GM21529 (cell line): ENCODE measurements around the gene SYCP2.
"Not testable (repeated sequence)": the region's sequence is repeated elsewhere in the genome, so short reads cannot be mapped to it uniquely, and the experiment has no call there.

Experiments
- ATAC-seq: cut with Tn5 transposase; IDR thresholded peaks from one replicate; pipeline ENCODE4 v1.9.1; 2021; ENCODE audit not compliant: unreplicated experiment

The SYCP2 gene

DNA sequence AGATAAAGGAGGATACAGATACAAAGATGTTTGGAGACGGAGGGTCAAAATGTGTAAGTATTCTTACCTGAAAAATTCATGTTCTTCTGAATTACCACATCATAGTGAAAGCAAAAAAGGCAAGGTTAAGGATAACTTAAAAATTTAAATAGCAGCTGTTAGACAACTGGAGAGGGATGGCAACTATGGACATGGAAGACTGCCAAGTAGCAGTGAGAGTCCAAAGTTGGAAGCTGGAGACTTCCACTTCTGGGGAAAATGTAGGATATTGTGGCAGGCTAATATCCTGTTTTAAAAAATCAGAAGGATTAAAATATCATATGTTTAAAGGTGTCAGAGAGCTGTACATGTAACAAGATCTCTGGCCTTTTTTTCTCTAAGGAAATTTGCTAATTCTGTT, 29.8 kb downstream of the SYCP2 start:
- no peak for ATAC-seq

DNA sequence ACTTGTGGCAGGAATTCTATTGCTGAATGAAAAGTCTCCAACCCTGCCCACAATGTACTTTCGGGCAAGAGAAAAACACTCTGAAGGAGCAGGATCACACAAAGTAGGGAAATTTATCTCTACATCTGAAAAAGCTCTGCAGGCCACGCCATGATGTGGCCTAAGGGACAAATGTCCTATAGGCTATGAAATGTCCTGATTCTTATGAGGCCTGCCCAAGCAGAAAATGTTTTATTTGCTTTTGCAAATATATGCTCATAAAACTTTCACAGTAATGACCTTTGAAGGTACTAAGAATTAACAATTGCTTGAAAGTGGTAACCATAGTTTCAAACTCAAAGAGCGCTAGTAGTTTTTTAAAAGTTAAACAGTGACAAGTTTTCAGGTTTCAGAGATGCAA, 31.0 kb downstream of the SYCP2 start:
- no peak for ATAC-seq

DNA sequence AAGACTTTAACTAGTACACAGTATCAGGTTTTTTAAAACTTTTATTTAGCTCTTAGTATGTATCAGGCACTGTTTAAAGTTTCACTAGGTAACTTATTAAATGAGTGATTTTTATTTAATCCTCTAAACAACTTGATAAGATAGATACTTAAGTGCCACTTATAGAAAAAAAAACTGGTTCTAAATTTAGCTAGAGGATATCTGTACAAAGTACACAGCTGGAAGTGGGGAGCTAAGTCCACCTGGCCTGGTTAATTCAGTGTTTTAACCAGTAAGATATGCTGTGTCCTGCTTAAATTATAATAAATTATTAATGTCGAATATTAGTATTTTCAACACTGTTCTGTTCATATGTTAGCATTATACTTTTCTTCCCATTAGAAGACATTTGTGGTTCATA, 37.5 kb downstream of the SYCP2 start:
- ATAC-seq: no peak

DNA sequence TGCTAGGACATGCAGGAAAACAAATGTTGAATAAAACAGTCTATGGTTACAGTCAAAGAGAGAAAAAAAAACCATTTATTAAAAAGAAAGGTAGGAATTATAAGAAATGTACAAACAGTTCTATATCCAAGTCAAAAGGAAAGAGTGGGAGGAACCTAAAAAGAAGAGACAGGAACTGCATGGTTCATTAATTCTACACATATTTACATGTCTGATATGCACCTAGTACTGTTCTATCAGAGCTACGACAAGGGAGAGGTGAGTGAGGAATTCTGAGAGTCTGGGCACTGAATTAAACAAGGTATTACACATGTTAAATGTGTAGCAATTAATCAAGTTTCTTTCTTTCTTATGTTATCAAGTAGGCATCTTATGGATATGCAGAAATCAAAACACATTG, 41.9 kb downstream of the SYCP2 start:
- no peak for ATAC-seq

DNA sequence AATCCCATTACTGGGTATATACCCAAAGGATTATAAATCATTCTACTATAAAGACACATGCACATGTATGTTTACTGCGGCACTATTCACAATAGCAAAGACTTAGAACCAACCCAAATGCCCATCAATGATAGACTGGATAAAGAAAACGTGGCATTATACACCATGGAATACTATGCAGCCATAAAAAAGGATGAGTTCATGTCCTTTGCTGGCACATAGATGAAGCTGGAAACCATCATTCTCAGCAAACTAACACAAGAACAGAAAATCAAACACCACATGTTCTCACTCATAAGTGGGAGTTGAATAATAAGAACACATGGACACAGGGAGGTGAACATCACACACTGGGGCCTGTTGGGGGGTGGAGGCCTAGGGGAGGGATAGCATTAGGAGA, 43.4 kb downstream of the SYCP2 start:
- not testable (repeated sequence) for ATAC-seq

DNA sequence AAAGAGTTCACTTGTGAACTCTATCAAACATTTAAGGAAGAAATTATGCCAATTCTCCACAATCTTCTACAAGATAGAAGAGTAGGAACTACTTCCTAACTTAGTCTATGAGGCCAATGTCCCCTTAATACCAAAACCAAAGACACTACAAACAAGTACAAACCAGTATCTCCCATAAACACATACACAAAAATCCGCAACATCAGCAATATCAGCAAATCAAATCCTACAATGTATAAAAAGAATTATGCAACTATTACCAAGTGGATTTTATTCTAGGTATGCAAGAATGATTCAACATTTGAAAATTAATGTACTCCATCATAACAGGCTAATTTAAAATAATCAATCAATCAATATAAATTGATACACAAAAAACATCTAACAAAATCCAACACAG, 45.4 kb downstream of the SYCP2 start:
- ATAC-seq: no peak

DNA sequence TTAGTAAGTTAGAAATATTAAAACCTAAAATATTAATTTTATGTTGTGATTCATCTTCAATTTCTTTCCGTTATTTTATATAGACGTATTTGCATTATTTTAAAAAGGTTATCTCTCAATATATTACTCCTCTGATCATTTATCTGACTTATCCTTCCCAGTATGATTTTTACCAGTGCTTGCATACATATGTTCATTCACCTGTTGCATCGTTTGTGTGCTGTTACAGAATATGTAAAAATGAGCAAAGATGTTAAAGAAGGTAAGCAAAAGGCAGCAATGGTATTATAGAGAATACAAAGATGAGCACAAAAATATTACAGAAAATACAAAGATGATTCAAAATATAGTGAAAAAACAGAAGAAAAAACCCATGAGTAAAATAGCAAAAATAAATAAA, 48.9 kb downstream of the SYCP2 start:
- ATAC-seq: no peak

DNA sequence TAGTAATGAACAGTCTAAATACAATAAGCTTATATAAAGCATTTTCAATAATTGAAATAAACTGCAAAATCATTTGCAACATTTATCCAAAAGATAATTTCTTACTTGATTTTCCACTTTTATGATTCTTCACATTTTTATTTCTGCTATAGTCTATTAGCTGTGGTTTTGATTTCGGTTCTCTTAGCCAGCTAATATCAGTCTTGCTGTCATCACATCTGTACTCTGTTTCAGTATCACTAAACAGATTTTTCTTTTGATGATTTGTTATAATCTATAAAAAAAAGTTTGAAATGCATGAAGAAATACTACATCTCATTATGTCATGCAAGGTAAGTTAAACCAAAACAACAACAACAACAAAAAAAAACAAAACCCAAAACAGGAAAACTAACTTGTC, 53.2 kb downstream of the SYCP2 start:
- ATAC-seq: no peak

DNA sequence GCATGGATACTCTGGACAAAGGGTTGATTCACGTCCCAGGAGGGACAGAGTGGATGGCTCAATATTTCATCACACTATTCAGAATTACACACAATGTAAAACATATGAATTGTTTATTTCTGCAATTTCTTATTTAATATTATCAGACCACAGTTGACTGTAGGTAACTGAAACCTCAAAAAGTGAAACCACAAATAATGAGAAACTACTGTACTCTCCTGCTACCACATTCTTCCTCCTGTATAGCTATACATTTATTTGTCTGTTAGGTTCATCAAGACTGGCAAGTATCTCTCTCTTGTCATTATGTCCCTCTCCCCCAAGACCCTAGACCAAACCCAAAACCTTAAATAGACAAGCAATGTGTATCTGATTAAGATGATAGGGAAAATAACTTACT, 60.0 kb downstream of the SYCP2 start:
- no peak for ATAC-seq

DNA sequence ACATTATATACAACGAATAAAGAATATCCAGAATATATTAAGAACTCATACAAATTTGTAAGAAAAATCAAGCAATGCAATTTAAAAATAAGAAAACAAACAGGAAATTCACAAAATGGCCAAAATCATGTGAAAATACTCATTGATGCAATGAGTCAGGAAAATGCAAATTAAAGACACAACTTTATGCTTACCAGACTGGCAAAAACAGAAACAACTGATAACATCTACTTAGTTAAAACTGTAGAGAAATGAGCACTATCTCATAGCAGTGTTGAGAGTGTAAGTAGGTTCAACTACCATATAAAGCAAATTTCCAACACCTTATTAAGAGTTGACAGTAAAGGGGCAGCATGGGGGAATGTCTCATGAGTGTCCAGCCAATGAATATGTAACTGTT, 62.3 kb downstream of the SYCP2 start:
- ATAC-seq: no peak

DNA sequence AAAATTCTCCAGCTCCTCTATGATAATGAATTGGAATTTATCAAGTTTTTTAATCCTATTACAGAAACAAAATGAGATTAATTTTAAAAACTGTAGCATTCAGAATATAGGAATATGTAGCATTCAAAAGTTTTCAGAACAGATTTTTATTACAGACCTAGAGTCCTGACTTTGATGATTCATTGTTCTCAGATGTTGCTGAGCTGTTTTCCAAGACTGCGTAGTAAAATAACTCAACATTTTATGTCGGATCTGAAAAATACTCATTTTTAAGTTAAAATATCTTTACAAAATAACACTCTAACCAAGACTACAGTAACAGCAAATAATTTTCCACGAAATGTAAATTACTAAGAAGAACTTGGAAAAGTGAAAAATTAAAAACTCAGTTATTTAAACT, 67.1 kb downstream of the SYCP2 start:
- no peak for ATAC-seq

DNA sequence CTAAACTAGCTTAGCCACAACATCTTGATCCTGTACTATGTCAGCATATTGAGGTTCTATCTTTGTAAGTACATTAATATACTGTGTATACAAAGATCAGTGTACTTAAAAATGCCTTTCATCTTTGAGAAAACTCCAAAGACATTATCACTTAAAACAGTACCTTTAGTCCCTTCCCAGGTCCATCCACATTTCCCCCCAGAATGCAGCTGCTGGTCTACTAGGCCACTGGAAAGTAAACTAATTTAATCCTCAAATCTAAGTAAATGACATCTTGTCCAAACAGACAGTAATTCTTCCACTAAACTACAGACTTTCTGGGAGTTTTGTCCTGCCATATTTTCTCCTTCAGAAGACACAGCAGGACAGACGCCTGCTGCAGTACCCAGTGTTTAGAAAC, 68.7 kb downstream of the SYCP2 start:
- no peak for ATAC-seq

DNA sequence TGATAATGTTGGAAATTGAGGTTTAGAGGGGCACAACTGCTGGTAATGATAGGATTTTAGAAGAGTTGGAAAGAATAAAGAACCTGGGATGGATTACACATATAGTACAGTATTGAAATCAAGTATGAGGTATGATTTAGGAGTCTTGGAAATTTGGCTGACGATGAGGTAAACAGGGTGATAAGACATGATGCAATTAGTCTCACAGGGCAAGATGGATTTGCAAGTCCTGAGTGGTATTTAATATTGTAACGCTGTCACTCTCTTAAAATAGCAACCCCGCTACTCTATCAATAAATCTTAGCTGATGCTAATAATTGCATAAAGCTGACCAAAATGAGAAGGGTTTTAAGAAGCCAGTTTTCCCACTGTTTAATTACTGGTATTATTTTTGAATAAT, 70.4 kb downstream of the SYCP2 start:
- no peak for ATAC-seq

DNA sequence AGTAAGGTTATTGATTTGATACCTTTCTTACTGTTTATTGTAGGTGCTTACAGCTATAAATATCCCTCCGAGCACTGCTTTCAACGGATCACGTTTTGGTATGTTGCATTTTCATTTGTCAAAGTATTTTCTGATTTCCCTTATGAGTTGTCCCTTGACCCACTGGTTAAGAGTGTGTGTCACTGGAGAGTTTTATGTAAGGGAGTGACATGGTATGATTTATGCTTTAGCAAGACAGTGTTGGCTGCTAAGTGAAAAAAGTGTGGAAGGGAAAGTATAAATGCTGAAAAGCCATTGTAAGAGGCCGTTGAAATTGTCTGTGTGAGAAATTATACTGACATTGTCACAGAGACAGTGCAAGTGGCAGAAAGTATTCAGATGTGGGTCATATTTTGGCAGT, 72.0 kb downstream of the SYCP2 start:
- no peak for ATAC-seq

DNA sequence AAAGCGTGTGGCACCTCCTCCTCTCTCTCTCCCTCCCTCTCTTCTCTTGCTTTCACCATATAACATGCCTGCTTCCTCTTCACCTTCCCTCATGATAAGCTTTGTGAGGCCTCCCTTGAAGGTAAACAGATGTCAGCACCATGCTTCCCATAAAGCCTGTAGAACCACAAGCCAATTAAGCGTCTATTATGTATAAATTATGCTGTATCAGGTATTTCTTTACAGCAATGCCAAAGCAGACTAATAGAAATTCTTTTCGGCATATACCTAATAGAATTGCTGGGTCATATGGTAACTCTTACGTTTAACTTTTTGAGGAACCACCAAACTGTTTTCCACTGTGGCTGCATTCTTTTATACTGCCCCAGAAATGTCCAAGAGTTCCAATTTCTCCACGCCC, 75.0 kb downstream of the SYCP2 start:
- no peak for ATAC-seq

DNA sequence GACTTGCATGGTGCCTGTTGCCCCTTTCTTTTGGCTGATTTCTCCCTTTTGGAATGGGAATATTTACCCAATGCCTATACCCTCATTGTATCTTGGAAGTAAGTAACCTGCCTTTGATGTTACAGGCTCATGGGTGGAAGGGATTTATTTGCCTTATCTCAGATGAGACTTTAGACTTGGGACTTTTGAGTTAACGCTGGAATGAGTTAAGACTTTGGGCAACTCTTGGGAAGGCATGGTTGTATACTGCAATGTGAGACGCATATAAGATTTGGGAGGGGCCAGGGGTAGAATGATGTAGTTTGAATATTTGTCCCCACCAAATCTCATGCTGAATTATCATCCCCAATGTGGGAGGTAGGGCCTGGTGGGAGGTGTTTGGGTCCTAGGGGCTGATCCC, 75.5 kb downstream of the SYCP2 start:
- ATAC-seq: no peak

DNA sequence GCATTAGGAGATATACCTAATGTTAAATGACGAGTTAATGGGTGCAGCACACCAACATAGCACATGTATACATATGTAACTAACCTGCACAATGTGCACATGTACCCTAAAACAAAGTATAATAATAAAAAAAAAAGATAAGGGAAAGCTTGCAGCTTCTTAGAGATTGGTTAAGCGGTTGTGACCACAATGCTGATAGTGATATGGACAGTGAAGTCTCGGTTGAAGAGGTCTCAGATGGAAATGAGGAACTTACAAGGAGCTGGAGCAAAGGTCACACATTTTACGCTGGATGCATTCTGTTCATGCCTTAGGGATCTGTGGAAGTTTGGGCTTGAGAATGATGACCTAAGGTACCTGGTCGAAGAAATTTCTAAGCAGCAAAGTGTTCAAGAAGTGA, 76.5 kb downstream of the SYCP2 start:
- not testable (repeated sequence) for ATAC-seq

DNA sequence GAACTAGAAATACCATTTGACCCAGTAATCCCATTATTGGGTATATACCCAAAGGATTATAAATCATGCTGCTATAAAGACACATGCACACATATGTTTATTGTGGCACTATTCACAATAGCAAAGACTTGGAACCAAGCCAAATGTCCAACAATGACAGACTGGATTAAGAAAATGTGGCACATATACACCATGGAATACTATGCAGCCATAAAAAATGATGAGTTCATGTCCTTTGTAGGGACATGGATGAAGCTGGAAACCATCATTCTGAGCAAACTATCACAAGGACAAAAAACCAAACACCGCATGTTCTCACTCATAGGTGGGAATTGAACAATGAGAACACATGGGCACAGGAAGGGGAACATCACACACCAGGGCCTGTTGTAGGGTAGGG, 76.9 kb downstream of the SYCP2 start:
- ATAC-seq: not testable (repeated sequence)

DNA sequence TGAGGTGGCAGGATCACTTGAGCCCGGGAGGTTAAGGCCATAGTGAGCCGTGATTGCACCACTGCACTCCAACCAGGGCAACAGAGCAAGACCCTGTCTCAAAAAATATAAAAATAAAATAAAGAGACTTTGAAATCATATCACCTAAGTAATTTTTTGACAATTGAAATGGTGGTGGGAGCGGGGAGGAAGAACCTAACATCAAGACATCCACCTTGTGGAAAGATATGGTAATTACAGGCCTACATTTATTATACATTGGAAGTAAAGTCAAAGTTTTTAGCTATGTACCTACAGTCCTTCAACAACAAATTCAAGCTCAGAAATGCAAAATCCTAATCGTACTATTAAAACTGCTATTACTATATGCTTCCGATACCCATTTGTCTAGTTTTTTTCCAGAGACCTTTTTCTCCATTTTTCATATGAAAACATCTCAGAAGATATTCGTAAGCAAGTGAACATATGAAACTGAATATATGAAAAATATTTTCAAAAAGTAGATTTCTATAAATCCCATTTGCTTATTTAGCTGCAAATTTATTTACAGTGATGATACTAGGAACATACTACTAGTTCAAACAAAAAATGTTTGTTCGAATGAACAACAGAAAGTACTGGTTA, 83.3 kb downstream of the SYCP2 start:
- ATAC-seq: no peak

DNA sequence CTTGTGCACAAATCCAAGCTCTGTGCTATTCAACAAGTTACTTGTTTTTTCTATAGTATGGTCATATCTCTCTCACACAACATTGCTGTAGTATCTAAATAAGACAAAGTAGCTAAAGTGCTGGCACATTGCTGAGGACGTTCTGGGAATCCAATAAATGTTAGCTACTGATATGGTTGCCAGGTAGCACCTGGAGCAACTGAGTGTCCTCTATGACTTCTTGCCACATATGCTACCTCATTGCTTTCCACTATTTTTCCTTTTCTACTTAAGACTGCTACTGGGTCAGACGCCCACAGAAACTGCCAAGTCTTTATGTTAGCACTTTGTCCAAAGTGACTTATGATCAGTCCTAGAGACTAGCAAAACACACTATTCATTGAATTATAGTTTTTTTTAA, 85.3 kb downstream of the SYCP2 start:
- no peak for ATAC-seq

DNA sequence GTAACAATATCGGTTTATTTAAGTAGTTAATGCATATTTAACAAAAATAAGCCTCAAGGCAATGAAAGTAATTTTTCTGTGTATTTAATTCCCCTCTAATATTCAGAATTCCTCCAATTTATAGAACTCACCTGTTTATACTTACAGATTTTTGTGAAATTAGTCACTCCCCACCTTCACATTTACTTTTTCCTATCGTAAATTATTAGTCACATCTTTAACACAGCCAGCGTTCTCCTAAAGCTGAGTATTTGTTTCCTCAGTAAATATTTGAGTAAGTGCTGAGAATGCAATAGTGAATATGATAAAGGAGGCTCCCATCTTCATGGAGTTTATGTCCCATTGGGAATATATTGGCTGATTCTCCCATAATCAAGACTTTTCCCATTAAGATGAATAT, 88.0 kb downstream of the SYCP2 start:
- no peak for ATAC-seq

DNA sequence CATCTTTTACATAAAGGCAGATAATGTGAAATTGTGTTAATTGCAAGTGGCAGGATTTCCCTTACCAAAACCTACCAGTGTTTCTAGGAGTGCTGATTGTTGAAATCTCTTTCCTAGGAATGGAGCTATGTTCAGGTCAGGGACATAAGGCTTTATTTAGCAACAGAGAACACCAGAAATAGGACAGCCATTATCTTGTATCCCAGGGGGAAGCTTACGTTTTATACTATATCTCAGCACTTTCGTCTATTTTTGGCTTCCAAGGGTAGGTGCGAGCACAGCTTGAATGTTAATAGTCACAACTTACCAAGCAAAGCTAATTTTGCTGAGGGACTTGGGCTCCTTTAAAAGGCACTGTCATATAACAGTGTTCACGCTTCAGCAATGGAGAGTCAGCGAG, 94.0 kb downstream of the SYCP2 start:
- no peak for ATAC-seq

DNA sequence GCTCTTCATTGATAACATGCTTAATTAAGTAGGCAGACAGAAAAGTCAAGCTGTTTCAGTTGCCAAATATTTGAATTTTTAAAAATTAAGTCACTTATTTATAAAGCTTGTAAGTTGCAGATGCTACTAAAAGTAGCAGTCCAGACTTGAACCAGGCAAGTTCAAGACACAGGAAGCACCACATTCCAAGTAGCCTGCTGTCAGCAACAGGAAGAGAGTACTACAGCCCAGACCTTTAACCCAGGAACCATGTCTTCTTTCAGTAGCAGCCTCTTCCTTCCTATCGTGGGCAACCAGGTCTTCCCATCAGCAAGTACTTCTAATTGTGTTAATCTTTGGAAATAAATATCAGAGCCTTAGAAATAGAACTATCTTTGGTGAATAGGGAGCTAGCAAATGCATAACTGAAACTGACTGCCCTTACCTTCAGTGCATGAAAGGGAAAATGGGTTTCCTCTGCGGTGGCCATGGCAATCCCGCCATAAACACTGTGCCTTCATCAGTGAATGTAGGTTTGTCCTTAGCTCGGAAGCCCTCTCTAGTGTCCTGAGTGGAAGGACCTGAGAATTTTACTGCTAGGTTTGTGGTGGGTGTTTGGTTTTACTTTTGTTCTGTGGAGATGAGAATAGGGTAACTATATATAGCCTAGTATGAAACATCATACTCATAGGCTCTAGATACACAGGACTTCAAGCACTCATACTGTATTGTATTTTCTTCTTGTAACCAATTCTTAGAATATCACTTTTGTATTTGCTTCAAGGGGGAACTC, 95.6 kb downstream of the SYCP2 start:
- peak; percentile 89 for ATAC-seq
